ENCODE measurements around the gene HELZ. TPM values are rescaled to one million over a fixed set of nuclear protein-coding genes. Genes with fewer than 3 reads are reported as not detected.

Gene HELZ
- total RNA-seq, 1 donor from 2014 or later, result 71.0 TPM

DNA sequence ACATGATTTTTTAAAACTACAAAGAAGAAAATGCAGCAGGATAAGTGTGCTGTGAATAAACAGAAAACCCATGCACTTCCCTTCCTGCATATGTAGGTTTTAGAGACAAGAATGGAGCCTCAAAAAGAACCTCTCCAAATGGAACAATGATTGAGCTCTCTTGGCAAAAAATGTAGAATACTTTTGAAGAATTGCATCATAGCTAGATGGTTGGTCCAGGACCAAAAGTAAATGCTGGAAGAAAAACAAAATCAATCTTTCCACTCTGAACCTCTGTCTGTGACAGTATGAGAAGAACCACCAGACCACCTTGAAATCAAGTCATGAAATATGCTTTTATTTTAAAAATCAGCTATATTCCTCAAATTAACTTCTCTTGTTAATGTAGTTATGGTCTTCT is 17.5 kb downstream of the HELZ start:
- TF ChIP-seq, protein P1, sequence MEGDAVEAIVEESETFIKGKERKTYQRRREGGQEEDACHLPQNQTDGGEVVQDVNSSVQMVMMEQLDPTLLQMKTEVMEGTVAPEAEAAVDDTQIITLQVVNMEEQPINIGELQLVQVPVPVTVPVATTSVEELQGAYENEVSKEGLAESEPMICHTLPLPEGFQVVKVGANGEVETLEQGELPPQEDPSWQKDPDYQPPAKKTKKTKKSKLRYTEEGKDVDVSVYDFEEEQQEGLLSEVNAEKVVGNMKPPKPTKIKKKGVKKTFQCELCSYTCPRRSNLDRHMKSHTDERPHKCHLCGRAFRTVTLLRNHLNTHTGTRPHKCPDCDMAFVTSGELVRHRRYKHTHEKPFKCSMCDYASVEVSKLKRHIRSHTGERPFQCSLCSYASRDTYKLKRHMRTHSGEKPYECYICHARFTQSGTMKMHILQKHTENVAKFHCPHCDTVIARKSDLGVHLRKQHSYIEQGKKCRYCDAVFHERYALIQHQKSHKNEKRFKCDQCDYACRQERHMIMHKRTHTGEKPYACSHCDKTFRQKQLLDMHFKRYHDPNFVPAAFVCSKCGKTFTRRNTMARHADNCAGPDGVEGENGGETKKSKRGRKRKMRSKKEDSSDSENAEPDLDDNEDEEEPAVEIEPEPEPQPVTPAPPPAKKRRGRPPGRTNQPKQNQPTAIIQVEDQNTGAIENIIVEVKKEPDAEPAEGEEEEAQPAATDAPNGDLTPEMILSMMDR (IDR thresholded peaks at IDR 0.05; ENCODE audit: unreplicated experiment), result no peak
- H3K4me1 Mint-ChIP-seq (ENCODE audit: low read depth), result peaks cover 2% of the 10 kb centered on the region
- no peak overlapping the region for H3K4me3 Mint-ChIP-seq (ENCODE audit: low read depth)
- H3K27me3 Mint-ChIP-seq, result no peaks in the 10 kb centered on the region
- H3K36me3 Mint-ChIP-seq (ENCODE audit: insufficient read depth), result peaks cover 27% of the 10 kb centered on the region
- no peak overlapping the region for H3K27ac Mint-ChIP-seq
- H3K9me3 Mint-ChIP-seq (ENCODE audit: low read depth), result peaks cover 6% of the 10 kb centered on the region
- DNase-seq (ENCODE audit: low spot score, unreplicated experiment), result no peak

DNA sequence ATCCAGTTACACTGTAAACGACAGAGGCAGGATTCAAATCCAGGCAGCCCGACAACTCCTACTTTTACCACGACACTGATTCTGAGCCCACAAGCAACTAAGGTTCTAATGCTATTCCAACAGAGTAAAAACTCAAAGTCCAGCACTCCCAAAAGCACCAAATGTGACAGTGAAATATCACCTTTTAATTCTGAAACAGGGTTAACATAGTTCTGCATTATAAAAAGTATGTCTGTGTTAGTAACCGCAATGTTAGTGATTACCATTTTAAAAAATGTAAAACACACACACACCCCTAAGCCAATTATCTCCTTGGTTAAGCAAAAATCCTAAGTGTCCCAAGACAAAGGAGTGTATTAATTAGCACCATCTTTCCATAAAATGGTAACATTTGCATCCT is 19.7 kb downstream of the HELZ start:
- Mint-ChIP-seq H3K36me3 (ENCODE audit: insufficient read depth) (peaks cover 27% of the 10 kb centered on the region), H3K9me3 (ENCODE audit: low read depth) (peaks cover 6% of the 10 kb centered on the region), H3K27me3 (no peaks in the 10 kb centered on the region), H3K4me1 (ENCODE audit: low read depth) (peaks cover 4% of the 10 kb centered on the region), H3K4me3 (ENCODE audit: low read depth) (no peak overlapping the region), H3K27ac (no peak overlapping the region)
- TF ChIP-seq, protein P1 (IDR thresholded peaks at IDR 0.05; ENCODE audit: unreplicated experiment), result no peak
- no peak for DNase-seq (ENCODE audit: low spot score, unreplicated experiment)

DNA sequence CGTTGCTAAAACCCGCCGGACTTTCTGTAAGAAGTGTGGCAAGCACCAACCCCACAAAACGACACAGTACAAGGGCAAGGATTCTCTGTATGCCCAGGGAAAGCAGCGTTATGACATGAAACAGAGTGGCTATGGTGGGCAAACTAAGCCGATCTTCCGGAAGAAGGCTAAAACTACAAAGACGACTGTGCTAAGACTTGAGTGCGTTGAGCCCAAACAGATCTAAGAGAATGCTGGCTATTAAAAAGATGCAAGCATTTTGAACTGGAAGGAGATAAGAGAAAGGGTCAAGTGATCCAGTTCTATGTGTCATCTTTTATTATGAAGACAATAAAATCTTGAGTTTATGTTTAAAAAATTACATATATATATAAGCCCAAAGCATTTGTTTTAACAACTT is 20.3 kb downstream of the HELZ start:
- no peak overlapping the region for H3K4me3 Mint-ChIP-seq (ENCODE audit: low read depth)
- H3K27ac Mint-ChIP-seq, result no peak overlapping the region
- DNase-seq (ENCODE audit: low spot score, unreplicated experiment), result no peak
- no peaks in the 10 kb centered on the region for H3K27me3 Mint-ChIP-seq
- H3K4me1 Mint-ChIP-seq (ENCODE audit: low read depth), result peaks cover 4% of the 10 kb centered on the region
- peaks cover 6% of the 10 kb centered on the region for H3K9me3 Mint-ChIP-seq (ENCODE audit: low read depth)
- H3K36me3 Mint-ChIP-seq (ENCODE audit: insufficient read depth), result peaks cover 27% of the 10 kb centered on the region
- TF ChIP-seq, protein P1 (IDR thresholded peaks at IDR 0.05; ENCODE audit: unreplicated experiment), result no peak

GRCh38 chr17:67223924-67224323 is 21.1 kb downstream of the HELZ start:
- no peak for DNase-seq (ENCODE audit: low spot score, unreplicated experiment)
- no peak overlapping the region for H3K4me3 Mint-ChIP-seq (ENCODE audit: low read depth)
- peaks cover 27% of the 10 kb centered on the region for H3K36me3 Mint-ChIP-seq (ENCODE audit: insufficient read depth)
- no peaks in the 10 kb centered on the region for H3K27me3 Mint-ChIP-seq
- no peak overlapping the region for H3K27ac Mint-ChIP-seq
- TF ChIP-seq, protein P1 (IDR thresholded peaks at IDR 0.05; ENCODE audit: unreplicated experiment), result no peak
- H3K4me1 Mint-ChIP-seq (ENCODE audit: low read depth), result peaks cover 4% of the 10 kb centered on the region
- H3K9me3 Mint-ChIP-seq (ENCODE audit: low read depth), result peaks cover 6% of the 10 kb centered on the region

GRCh38 chr17:67221062-67221998 is 23.7 kb downstream of the HELZ start:
- peaks cover 23% of the 10 kb centered on the region for H3K36me3 Mint-ChIP-seq (ENCODE audit: insufficient read depth)
- no peaks in the 10 kb centered on the region for H3K27me3 Mint-ChIP-seq
- peak overlapping the region; percentile 77 for H3K27ac Mint-ChIP-seq
- no peak overlapping the region for H3K4me3 Mint-ChIP-seq (ENCODE audit: low read depth)
- TF ChIP-seq, protein P1 (IDR thresholded peaks at IDR 0.05; ENCODE audit: unreplicated experiment), result peak; percentile 63
- no peak for DNase-seq (ENCODE audit: low spot score, unreplicated experiment)
- peaks cover 4% of the 10 kb centered on the region for H3K4me1 Mint-ChIP-seq (ENCODE audit: low read depth)
- H3K9me3 Mint-ChIP-seq (ENCODE audit: low read depth), result peaks cover 2% of the 10 kb centered on the region
